Activated naive CD4-positive, alpha-beta T cell treated with anti-CD3 and anti-CD28 coated beads, Interleukin-2, amount 50 U/mL, for 72 hours (primary cell): ENCODE measurements around the gene CORO6. TPM values are rescaled to one million over a fixed set of nuclear protein-coding genes. Genes with fewer than 3 reads are reported as not detected.

ENCODE experiments used
- ATAC-seq, 2 donors: fragments of 150-1000 bp; cut with Tn5 transposase; 2 replicates each; pipeline ENCODE4 v1.10.0; 2021; ENCODE audit warnings: mild to moderate bottlenecking in 2 of 2, moderate library complexity in 2 of 2
- DNase-seq, 2 donors: peaks; one replicate each; pipeline ENCODE4 v3.0.0; 2021 to 2022; ENCODE audit warnings: low spot score in 2 of 2
- H3K27ac Mint-ChIP-seq, 2 donors: one replicate each; pipeline ENCODE4 v1.8.0; 2022; ENCODE audit warnings: mild to moderate bottlenecking in 2 of 2, mixed read lengths in 2 of 2
- H3K36me3 Mint-ChIP-seq, 2 donors: one replicate each; pipeline ENCODE4 v1.8.0; 2022; ENCODE audit warnings: mixed read lengths in 2 of 2
- H3K9me3 Mint-ChIP-seq, 2 donors: one replicate each; pipeline ENCODE4 v1.8.0; 2022; ENCODE audit warnings: mixed read lengths in 2 of 2
- total RNA-seq, 2 donors: library from RNA; stranded (reverse); gene quantifications; one replicate each; pipeline ENCODE4 v1.2.3, GENCODE V29; 2022

The CORO6 gene
- total RNA-seq, 2 donors from 2014 or later = 17.3 to 47.3 TPM

- DNase-seq (peak; percentile 84 to 87), ATAC-seq (peak; percentile 60 to 63)
- Mint-ChIP-seq H3K9me3 (no peaks in the 10 kb centered on the region), H3K27ac (peak within 1 kb of the TSS; percentile 88 to 90), H3K36me3 (peaks cover 5 to 15% of the 10 kb centered on the region in 2 donors)
Observed at GRCh38 chr17:29568331-29569244, 54.1 kb downstream of the CORO6 start, which contains the start of gene TP53I13. TSS of gene TP53I13 (plus strand) at chr17:29568701. CDS start at chr17:29568759, 58 bp downstream.

- H3K27ac Mint-ChIP-seq = peak overlapping the region; percentile 88 to 90
- peak; percentile 66 to 68 for ATAC-seq
- peaks cover 7 to 11% of the 10 kb centered on the region in 2 donors for H3K36me3 Mint-ChIP-seq
- no peaks in the 10 kb centered on the region for H3K9me3 Mint-ChIP-seq
- DNase-seq = peak; percentile 79 to 84
Observed at GRCh38 chr17:29567554-29568330, 55.0 kb downstream of the CORO6 start.

- no peaks in the 10 kb centered on the region for H3K9me3 Mint-ChIP-seq
- peak overlapping the region; percentile 22 to 88 for H3K27ac Mint-ChIP-seq
- peaks cover 11 to 16% of the 10 kb centered on the region in 2 donors for H3K36me3 Mint-ChIP-seq
- DNase-seq (no peak), ATAC-seq (peak; percentile 12 to 13)
Observed at GRCh38 chr17:29567304-29567553, 55.5 kb downstream of the CORO6 start.

- H3K27ac Mint-ChIP-seq = peak within 1 kb of the TSS; percentile 84 to 88
- ATAC-seq (peak; percentile 48 to 55), DNase-seq (peak; percentile 73)
- no peaks in the 10 kb centered on the region for H3K9me3 Mint-ChIP-seq
- peaks cover 11 to 20% of the 10 kb centered on the region in 2 donors for H3K36me3 Mint-ChIP-seq
Observed at GRCh38 chr17:29566473-29567303, 56.0 kb downstream of the CORO6 start, which contains the start of gene ABHD15. TSS of gene ABHD15 (minus strand) at chr17:29567037. CDS start at chr17:29566966, 71 bp downstream.

GRCh38 chr17:29565643-29566472 is 56.9 kb downstream of the CORO6 start:
- ATAC-seq (peak; percentile 18 to 21), DNase-seq (peak in 1 of 2 donors; percentile 65)
- Mint-ChIP-seq H3K36me3 (peaks cover 11 to 20% of the 10 kb centered on the region in 2 donors), H3K27ac (peak overlapping the region; percentile 82 to 84), H3K9me3 (no peaks in the 10 kb centered on the region)

Other genes with a start within 250 kb of the CORO6 start
- gene TAOK1, start 232.5 kb downstream of the CORO6 start, total RNA-seq = 10 to 100 TPM; 31.6 to 37.9 TPM
- 10 to 100 TPM in 1 of 2 donors, 1 to 10 TPM in 1; 5.1 to 10.6 TPM for gene ABHD15, start 55.9 kb downstream of the CORO6 start, total RNA-seq
- 10 to 100 TPM; 29.9 to 52.1 TPM for gene TP53I13, start 54.2 kb downstream of the CORO6 start, total RNA-seq
- gene GIT1, start 33.3 kb downstream of the CORO6 start, total RNA-seq = 10 to 100 TPM; 49.8 to 67.8 TPM
- gene ANKRD13B, start 29.8 kb downstream of the CORO6 start, total RNA-seq = 10 to 100 TPM in 1 of 2 donors, 1 to 10 TPM in 1; 8.9 to 25.3 TPM